SK-N-SH (cell line): ENCODE measurements around the gene RAPGEF3. TPM values are rescaled to one million over a fixed set of nuclear protein-coding genes. Genes with fewer than 3 reads are reported as not detected.

Source experiments
- CTCF ChIA-PET: fragments of 300-600, 350-600 bp; formaldehyde crosslinking; extraction: SDS; loops from one replicate; lab custom pipeline; 2021; lab: Yijun Ruan, JAX
- POLR2A ChIA-PET: fragments of 350-600 bp; sonication (Branson Sonifier 250); formaldehyde crosslinking; extraction: SDS; loops from one replicate; lab custom pipeline; 2020; ENCODE audit warnings: antibody characterized with exemption, inconsistent platforms; lab: Yijun Ruan, JAX
- DNase-seq: peaks from one replicate; pipeline ENCODE4 v3.0.0; 2012
- H2AFZ ChIP-seq: fragments of 200-600 bp; sonication (generic); 2 replicates; pipeline ENCODE4 v1.8.1; 2016; ENCODE audit warnings: antibody characterized with exemption, mild to moderate bottlenecking, low read depth
- H3F3A ChIP-seq: fragments of 200-600 bp; sonication (generic); replicated peaks from 2 replicates; pipeline ENCODE3; 2016; ENCODE audit warnings: antibody characterized with exemption, mild to moderate bottlenecking; ENCODE audit not compliant: insufficient read depth
- H3K27ac ChIP-seq, 2 experiments: fragments of 200-500 bp in 1 of 2; fragments of 200-600 bp in 1 of 2; sonication (Bioruptor generic) in 1 of 2; sonication (generic), shearing (Covaris generic) in 1 of 2; 2 replicates each; pipeline versions ENCODE4 v1.5.1 to v1.6.1; 2014 to 2016; ENCODE audit warnings: low read depth in 2 of 2, inconsistent platforms in 1 of 2, low read length in 1 of 2, mild to moderate bottlenecking in 1 of 2, mixed read lengths in 1 of 2
- H3K27me3 ChIP-seq: fragments of 200-600 bp; sonication (generic), shearing (Covaris generic); 2 replicates; pipeline ENCODE4 v1.6.1; 2016; ENCODE audit warnings: mixed run types; ENCODE audit not compliant: insufficient read depth
- H3K36me3 ChIP-seq, 2 experiments: fragments of 200-500 bp in 1 of 2; fragments of 200-600 bp in 1 of 2; sonication (Bioruptor generic) in 1 of 2; sonication (generic) in 1 of 2; replicated peaks in 1 of 2; 2 replicates each; pipeline versions ENCODE3 to v1.5.1; 2014 to 2016; ENCODE audit warnings: low read length in 1 of 2, mild to moderate bottlenecking in 1 of 2; ENCODE audit not compliant: insufficient read depth in 2 of 2, control insufficient read depth in 1 of 2
- H3K4me1 ChIP-seq, 2 experiments: fragments of 200-500 bp in 1 of 2; fragments of 200-600 bp in 1 of 2; sonication (Bioruptor generic) in 1 of 2; sonication (generic), shearing (Covaris generic) in 1 of 2; 2 replicates each; pipeline versions ENCODE4 v1.5.1 to v1.6.1; 2014 to 2016; ENCODE audit warnings: low read depth in 1 of 2, low read length in 1 of 2, mixed run types in 1 of 2; ENCODE audit not compliant: insufficient read depth in 2 of 2, control insufficient read depth in 1 of 2
- H3K4me2 ChIP-seq: fragments of 200-600 bp; sonication (generic), shearing (Covaris generic); 2 replicates; pipeline ENCODE4 v1.6.1; 2017; ENCODE audit warnings: mixed run types
- H3K4me3 ChIP-seq, 2 experiments: fragments of 200-500 bp in 1 of 2; fragments of 200-600 bp in 1 of 2; sonication (Bioruptor generic) in 1 of 2; sonication (generic), shearing (Covaris generic) in 1 of 2; 2 replicates each; pipeline versions ENCODE4 v1.5.1 to v1.8.1; 2014 to 2016; ENCODE audit warnings: low read depth in 2 of 2, inconsistent platforms in 1 of 2, low read length in 1 of 2, mild to moderate bottlenecking in 1 of 2, mixed read lengths in 1 of 2, moderate library complexity in 1 of 2
- H3K79me2 ChIP-seq: fragments of 200-600 bp; sonication (generic); 2 replicates; pipeline ENCODE4 v1.8.1; 2017; ENCODE audit warnings: mild to moderate bottlenecking; ENCODE audit not compliant: insufficient read depth
- H3K9ac ChIP-seq: fragments of 200-600 bp; sonication (generic); 2 replicates; pipeline ENCODE4 v1.6.1; 2017; ENCODE audit warnings: mixed run types
- H3K9me2 ChIP-seq: fragments of 200-600 bp; sonication (generic); 2 replicates; pipeline ENCODE4 v1.6.1; 2017; ENCODE audit warnings: mixed run types
- H3K9me3 ChIP-seq: fragments of 200-600 bp; sonication (generic); 2 replicates; pipeline ENCODE4 v1.6.1; 2017; ENCODE audit warnings: mixed run types, mild to moderate bottlenecking, moderate library complexity
- H4K20me1 ChIP-seq: fragments of 200-600 bp; sonication (generic); 2 replicates; pipeline ENCODE4 v1.6.1; 2017; ENCODE audit warnings: mild to moderate bottlenecking, mixed run types; ENCODE audit not compliant: insufficient read depth
- EP300 ChIP-seq, 2 experiments: IDR thresholded peaks; 2 replicates each; pipeline versions ENCODE4 v1.4.0 to v1.6.1; 2012; ENCODE audit warnings: borderline replicate concordance in 1 of 2, low read depth in 1 of 2, low read length in 1 of 2
- NFIC ChIP-seq: IDR thresholded peaks from 2 replicates; pipeline ENCODE4 v1.4.0; 2012; ENCODE audit warnings: borderline replicate concordance
- RCOR1 ChIP-seq: fragments of 150-350 bp; IDR thresholded peaks from 2 replicates; pipeline ENCODE4 v1.6.1; 2017; ENCODE audit warnings: antibody characterized with exemption, low read length
- TEAD4 ChIP-seq: IDR thresholded peaks from 2 replicates; pipeline ENCODE4 v1.4.0; 2012; ENCODE audit warnings: mild to moderate bottlenecking, borderline replicate concordance; ENCODE audit not compliant: insufficient read depth
- WGBS: methylation state at CpG from one replicate; pipeline ENCODE4 v1.1.6; 2017; ENCODE audit warnings: low lambda C conversion rate; 5-methylcytosine and 5-hydroxymethylcytosine counted together
- polyA plus RNA-seq, 3 experiments: library from polyadenylated mRNA; depleted of rRNA; stranded (reverse); fragments of >200 nt; gene quantifications; 2 replicates each; pipeline ENCODE4 v1.2.3, GENCODE V29; 2012
- TF ChIP-seq, protein P1 (sequence below): IDR thresholded peaks from 2 replicates; pipeline ENCODE4 v1.6.1; 2012; ENCODE audit warnings: mild to moderate bottlenecking, low read depth, low read length, moderate library complexity
- TF ChIP-seq, protein P2 (sequence below): fragments of 200-600 bp; sonication (generic); IDR thresholded peaks from 2 replicates; pipeline ENCODE4 v1.6.1; 2017; ENCODE audit warnings: antibody characterized with exemption, mild to moderate bottlenecking, moderate library complexity

Gene RAPGEF3
- polyA plus RNA-seq, 1 of the 3 experiments (the other 2 are of a cell fraction) = 0.90 TPM

GRCh38 chr12:47748899-47749298 is 9.8 kb downstream of the RAPGEF3 start:
- H3K9me2 ChIP-seq = no peaks in the 10 kb centered on the region
- no peaks in the 10 kb centered on the region for H3K9me3 ChIP-seq
- H3K9ac ChIP-seq = no peak overlapping the region
- H3F3A ChIP-seq = no peaks in the 10 kb centered on the region
- H3K79me2 ChIP-seq = no peaks in the 10 kb centered on the region
- H3K27ac ChIP-seq = no peak overlapping the region
- H3K4me2 ChIP-seq = no peak overlapping the region
- no peak for DNase-seq
- H3K4me3 ChIP-seq = no peak overlapping the region
- no peak overlapping the region for H2AFZ ChIP-seq
- CTCF ChIA-PET = interaction anchor here (0.6 to 18.0 kb wide), 6 partner anchors 8 to 90 kb away, joined by 3 to 435 read pairs (median 4); partner anchors contain the start of genes RAPGEF3 and SLC48A1
- no peaks in the 10 kb centered on the region for H3K27me3 ChIP-seq
- H4K20me1 ChIP-seq = no peaks in the 10 kb centered on the region
- 73% methylated on average over 3 of the region's 3 CpGs for WGBS
- no peaks in the 10 kb centered on the region for H3K36me3 ChIP-seq
- peaks cover 11 to 28% of the 10 kb centered on the region in 2 experiments; a peak in 3 of 4 replicates for H3K4me1 ChIP-seq
- POLR2A ChIA-PET = no interaction called here
- TF ChIP-seq NFIC (no peak), EP300 (IDR thresholded peaks at IDR 0.05; ENCODE audit: borderline replicate concordance in 1 of 2, low read depth in 1 of 2, low read length in 1 of 2) (no peak)
- TF ChIP-seq, protein P1, sequence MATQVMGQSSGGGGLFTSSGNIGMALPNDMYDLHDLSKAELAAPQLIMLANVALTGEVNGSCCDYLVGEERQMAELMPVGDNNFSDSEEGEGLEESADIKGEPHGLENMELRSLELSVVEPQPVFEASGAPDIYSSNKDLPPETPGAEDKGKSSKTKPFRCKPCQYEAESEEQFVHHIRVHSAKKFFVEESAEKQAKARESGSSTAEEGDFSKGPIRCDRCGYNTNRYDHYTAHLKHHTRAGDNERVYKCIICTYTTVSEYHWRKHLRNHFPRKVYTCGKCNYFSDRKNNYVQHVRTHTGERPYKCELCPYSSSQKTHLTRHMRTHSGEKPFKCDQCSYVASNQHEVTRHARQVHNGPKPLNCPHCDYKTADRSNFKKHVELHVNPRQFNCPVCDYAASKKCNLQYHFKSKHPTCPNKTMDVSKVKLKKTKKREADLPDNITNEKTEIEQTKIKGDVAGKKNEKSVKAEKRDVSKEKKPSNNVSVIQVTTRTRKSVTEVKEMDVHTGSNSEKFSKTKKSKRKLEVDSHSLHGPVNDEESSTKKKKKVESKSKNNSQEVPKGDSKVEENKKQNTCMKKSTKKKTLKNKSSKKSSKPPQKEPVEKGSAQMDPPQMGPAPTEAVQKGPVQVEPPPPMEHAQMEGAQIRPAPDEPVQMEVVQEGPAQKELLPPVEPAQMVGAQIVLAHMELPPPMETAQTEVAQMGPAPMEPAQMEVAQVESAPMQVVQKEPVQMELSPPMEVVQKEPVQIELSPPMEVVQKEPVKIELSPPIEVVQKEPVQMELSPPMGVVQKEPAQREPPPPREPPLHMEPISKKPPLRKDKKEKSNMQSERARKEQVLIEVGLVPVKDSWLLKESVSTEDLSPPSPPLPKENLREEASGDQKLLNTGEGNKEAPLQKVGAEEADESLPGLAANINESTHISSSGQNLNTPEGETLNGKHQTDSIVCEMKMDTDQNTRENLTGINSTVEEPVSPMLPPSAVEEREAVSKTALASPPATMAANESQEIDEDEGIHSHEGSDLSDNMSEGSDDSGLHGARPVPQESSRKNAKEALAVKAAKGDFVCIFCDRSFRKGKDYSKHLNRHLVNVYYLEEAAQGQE = no peak
- TF ChIP-seq, protein P2, sequence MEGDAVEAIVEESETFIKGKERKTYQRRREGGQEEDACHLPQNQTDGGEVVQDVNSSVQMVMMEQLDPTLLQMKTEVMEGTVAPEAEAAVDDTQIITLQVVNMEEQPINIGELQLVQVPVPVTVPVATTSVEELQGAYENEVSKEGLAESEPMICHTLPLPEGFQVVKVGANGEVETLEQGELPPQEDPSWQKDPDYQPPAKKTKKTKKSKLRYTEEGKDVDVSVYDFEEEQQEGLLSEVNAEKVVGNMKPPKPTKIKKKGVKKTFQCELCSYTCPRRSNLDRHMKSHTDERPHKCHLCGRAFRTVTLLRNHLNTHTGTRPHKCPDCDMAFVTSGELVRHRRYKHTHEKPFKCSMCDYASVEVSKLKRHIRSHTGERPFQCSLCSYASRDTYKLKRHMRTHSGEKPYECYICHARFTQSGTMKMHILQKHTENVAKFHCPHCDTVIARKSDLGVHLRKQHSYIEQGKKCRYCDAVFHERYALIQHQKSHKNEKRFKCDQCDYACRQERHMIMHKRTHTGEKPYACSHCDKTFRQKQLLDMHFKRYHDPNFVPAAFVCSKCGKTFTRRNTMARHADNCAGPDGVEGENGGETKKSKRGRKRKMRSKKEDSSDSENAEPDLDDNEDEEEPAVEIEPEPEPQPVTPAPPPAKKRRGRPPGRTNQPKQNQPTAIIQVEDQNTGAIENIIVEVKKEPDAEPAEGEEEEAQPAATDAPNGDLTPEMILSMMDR = no peak

DNA sequence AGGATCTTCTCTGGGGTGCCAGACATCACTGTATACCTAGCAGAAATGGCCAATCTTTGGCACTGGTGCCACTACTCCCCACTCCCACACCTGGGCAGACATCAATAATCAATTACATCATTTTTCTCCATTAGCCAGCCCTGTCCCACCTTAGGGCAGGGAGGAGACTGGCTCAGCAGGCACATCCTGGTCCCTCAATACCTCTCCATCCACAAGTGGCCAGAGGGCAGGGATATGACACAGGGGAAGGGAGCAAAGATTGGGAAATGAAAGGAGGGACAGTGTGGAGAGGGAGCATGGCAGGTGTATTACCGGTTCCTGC is 10.2 kb downstream of the RAPGEF3 start:
- Histone ChIP-seq H3K27me3 (no peaks in the 10 kb centered on the region), H4K20me1 (no peaks in the 10 kb centered on the region), H3F3A (no peaks in the 10 kb centered on the region), H3K4me2 (no peak overlapping the region), H3K36me3 (no peaks in the 10 kb centered on the region), H3K79me2 (no peaks in the 10 kb centered on the region), H3K9me3 (no peaks in the 10 kb centered on the region), H3K4me1 (peaks cover 7 to 27% of the 10 kb centered on the region in 2 experiments; a peak in 3 of 4 replicates), H2AFZ (no peak overlapping the region), H3K27ac (no peak overlapping the region), H3K9ac (no peak overlapping the region), H3K4me3 (no peak overlapping the region), H3K9me2 (no peaks in the 10 kb centered on the region)
- TF ChIP-seq TEAD4 (no peak), RCOR1 (no peak)
- DNase-seq = no peak
- WGBS = 43% methylated on average over 1 of the region's 1 CpG
- POLR2A ChIA-PET = no interaction called here
- CTCF ChIA-PET = interaction anchor here (0.6 to 18.0 kb wide), 6 partner anchors 8 to 91 kb away, joined by 3 to 435 read pairs (median 4); partner anchors contain the start of genes RAPGEF3 and SLC48A1
